Measurements from ENCODE around the gene UGT2B15.
"Not testable (repeated sequence)": the region's sequence is repeated elsewhere in the genome, so short reads cannot be mapped to it uniquely, and the experiment has no call there.

UGT2B15 gene

GRCh38 chr4:68655764-68656444, 14.5 kb downstream of the UGT2B15 start:
- DNase-seq = no peak

- DNase-seq = no peak
Measured at GRCh38 chr4:68654946-68655721, 15.3 kb downstream of the UGT2B15 start.

GRCh38 chr4:68651932-68652331, 18.5 kb downstream of the UGT2B15 start:
- DNase-seq = no peak

- no peak for DNase-seq
Measured at GRCh38 chr4:68630371-68630770, 40.1 kb downstream of the UGT2B15 start.

GRCh38 chr4:68622731-68623130, 47.7 kb downstream of the UGT2B15 start:
- not testable (repeated sequence) for DNase-seq

GRCh38 chr4:68617003-68617698, 53.3 kb downstream of the UGT2B15 start:
- no peak for DNase-seq

GRCh38 chr4:68615699-68616422, 54.6 kb downstream of the UGT2B15 start:
- no peak for DNase-seq

GRCh38 chr4:68613752-68614151, 56.7 kb downstream of the UGT2B15 start:
- no peak for DNase-seq

GRCh38 chr4:68606240-68606639, 64.2 kb downstream of the UGT2B15 start:
- DNase-seq = no peak

- no peak for DNase-seq
Measured at GRCh38 chr4:68599150-68599549, 71.3 kb downstream of the UGT2B15 start.

GRCh38 chr4:68597482-68597881, 73.0 kb downstream of the UGT2B15 start:
- no peak for DNase-seq

Measured in NCI-H1048 (cell line).